GM21529 (cell line): ENCODE data around the gene COQ9.
A peak's percentile ranks its signal among the peaks of the same experiment; 100 is the strongest.
"Not testable (repeated sequence)": the region's sequence is repeated elsewhere in the genome, so short reads cannot be mapped to it uniquely, and the experiment has no call there.

ENCODE experiments used
- ATAC-seq: cut with Tn5 transposase; IDR thresholded peaks from one replicate; pipeline ENCODE4 v1.9.1; 2021; ENCODE audit not compliant: unreplicated experiment

COQ9 gene, protein sequence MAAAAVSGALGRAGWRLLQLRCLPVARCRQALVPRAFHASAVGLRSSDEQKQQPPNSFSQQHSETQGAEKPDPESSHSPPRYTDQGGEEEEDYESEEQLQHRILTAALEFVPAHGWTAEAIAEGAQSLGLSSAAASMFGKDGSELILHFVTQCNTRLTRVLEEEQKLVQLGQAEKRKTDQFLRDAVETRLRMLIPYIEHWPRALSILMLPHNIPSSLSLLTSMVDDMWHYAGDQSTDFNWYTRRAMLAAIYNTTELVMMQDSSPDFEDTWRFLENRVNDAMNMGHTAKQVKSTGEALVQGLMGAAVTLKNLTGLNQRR

DNA sequence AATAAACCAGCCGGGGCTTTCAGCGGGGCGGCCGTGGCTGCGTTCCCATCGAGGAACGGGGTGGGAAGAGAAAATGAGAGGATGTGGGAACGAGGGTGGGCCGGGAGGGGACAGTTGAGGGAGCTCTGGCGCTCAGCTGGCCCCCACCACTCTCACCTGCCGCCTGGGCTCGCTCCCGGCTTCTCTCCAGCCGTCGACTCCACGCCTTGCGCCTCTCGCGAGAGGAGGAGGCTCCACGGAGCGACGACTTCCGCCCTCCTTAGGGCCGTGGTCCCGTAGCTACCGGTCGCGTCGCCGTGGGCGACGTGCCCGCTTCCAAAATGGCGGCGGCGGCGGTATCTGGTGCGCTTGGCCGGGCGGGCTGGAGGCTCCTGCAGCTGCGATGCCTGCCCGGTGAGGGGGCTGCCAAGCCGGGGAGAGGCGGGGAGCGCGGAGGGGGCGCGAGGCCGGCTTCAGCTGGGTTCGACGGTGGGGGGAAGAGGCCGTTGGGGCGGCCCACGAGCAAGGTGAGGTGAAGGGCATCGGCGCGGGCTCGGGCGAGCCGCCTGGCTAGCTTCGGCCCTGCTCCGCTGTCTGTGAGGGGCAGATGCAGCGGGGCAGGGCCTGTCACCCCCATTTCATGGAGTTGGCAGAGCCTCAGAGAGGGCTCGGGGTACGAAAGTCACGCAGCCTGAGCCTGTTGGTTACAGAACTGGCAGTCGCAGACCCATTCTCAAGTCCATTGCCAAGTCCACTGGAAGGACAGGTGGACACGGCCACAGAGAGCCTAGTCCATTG lies at the start of gene COQ9, which contains the start of gene CIAPIN1:
TSS of gene COQ9 (plus strand) at position 294 of the 777 bp plus-strand sequence. CDS start at position 321, 27 bp downstream.
TSS of gene CIAPIN1 (minus strand) at position 200 of the 777 bp plus-strand sequence. CDS start 6,457 bp downstream, outside the sequence.
- peak; percentile 98 for ATAC-seq

GRCh38 chr16:57397493-57397892 lies 49.8 kb upstream of the COQ9 start:
- not testable (repeated sequence) for ATAC-seq

DNA sequence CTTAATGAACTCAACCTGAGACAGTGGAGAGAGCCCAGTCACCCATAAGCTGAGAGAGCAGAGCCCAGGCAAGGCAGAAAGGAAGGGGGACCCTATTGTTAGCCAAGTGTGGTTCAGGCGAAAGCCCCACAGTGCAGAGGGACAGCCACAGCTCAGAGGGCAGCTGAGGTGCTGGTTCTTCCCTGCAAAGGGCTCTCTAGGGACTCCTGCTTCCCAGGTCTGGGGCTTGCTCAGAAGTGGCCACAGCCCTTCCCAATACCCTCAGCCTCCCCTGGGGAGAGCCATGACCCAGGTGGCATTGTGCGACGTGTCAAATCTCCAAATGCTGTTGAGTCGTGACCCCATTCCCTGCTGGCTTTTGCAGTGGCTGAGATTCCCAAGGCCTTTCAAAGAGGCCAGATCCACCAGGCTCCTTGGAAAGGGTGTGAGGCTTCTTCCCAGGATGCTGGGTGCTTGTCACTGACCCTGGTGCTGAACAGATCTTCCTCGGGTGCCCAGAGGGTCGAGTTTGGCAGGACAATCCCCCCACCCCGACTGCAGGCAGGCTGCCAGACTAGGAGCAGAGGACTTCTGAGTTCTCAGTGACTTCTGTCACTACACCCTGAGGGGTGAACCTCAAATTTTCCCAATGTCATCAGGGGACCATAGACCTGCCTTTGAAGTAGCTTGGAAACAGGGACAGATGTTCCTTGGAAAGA lies 45.2 kb upstream of the COQ9 start:
- ATAC-seq: no peak

DNA sequence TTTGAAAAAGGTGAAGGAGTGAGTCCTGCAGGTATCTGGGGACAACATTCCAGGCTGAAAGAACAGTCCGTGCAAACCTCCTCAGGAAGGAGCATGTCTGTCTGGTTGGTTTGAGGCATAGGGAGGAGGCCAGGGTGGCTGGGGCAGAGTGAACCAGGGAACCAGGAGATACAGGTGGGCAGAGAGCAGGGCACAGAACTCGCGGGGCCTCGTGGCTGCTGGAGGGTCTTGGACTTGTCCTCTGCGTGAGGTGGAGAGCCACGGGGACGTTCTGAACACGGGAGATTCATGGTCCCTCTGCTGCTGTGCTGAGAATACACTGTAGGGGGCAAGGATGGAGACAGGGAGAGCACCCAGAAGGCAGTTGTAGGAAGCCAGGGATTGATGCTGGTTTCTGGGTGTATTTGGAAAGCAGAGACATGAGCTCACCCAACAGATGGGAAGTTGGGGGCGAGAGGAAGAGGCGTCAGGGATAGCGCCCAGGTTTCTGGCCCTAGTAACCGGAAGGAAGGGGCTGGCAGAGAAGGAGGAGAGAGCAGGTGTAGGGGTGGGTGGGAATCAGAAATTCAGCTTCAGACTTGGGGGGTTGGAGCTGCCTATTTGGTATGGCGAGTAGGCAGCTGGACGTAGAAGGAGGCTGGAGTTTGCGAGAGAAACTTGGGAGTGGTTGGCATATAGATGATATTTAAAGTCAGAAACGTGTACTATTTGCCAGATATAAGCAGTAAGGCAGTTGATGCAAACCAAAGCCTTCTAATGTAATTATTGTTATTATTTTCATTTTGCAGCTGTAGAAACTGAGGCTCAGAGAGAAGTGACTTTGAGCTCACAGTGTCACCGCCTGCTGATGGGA lies 43.1 kb upstream of the COQ9 start, which contains the start of gene CCL17:
TSS of gene CCL17 (plus strand) at position 803 of the 853 bp plus-strand sequence. CDS start 9,166 bp downstream, outside the sequence.
- no peak for ATAC-seq

- ATAC-seq: no peak
These were observed 42.2 kb upstream of the COQ9 start for GRCh38 chr16:57405097-57405496.

GRCh38 chr16:57406881-57407280 lies 40.4 kb upstream of the COQ9 start:
- no peak for ATAC-seq

DNA sequence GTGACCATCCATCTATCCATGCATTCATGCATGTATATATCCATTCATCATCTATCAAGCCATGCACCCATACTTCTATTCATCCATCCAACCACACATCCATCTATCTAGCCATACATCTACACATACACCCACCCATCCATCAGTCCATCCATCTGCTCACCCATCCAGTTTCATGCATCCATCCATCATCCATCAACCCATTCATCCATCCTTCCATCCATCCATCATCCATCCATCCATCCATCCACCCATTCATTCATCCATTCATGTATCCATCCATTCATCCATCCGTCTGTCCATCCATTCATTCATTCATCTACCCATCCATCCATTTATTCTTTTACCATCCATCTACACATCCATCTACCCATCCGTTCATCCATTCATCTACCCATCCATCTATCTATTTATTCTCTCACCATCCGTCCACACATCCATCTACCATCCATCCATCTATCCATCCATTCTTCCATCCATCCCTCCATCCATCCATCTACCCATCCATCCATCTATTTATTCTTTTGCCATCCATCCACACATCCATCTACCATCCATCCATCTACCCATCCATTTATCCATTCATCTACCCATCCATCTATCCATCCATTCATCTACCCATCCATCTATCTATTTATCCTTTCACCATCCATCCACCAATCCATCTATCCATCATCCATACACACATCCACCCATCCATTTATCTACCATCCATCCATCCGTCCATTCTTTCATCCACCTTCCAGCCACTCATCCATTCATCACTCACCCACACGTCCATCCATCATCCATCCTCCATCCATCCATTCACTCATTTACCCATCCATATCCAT lies 39.5 kb upstream of the COQ9 start:
- ATAC-seq: no peak

GRCh38 chr16:57409065-57409464 lies 38.2 kb upstream of the COQ9 start:
- ATAC-seq: no peak

GRCh38 chr16:57409870-57410587 lies 37.2 kb upstream of the COQ9 start:
- ATAC-seq: no peak

- no peak for ATAC-seq
These were observed 35.8 kb upstream of the COQ9 start for GRCh38 chr16:57411362-57411976.

DNA sequence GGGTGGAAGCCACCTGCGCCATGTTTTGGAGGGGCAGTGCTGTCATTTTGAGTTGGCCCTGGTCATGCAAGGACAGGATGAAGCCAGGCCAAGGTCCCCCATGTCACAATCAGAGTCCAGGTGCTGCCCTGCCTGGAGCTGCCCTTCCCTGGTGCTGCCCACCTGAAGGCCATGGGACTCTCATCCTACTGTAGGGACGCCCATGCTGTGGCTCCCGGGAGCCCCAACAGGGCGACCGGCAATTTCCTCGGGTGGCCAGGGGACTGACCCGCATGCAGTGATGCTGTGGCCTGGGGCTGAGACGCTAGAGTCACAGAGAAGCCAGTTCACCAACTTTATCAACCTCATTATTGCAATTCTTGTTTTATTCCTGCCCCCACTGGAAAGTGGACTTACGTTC lies 34.7 kb upstream of the COQ9 start:
- ATAC-seq: no peak

DNA sequence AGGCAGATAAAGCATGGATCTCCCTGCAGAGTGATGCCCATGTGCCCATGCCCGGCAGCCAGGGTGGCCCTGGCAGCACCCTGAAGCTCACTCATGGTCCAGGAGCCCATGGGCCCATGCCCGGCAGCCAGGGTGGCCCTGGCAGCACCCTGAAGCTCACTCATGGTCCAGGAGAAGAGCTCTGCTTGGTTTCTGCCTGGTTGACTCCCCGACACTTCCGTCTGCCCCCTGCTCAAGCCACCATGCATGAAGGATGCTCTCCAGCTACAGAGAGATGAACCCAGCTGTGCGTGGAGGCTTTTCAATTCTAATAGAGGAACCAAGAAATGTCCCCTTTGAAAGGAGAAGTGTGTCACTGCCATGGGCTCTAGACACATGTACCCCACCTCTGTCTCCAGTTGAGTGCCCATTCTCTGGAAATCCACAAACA lies 34.0 kb upstream of the COQ9 start:
- peak; percentile 82 for ATAC-seq

GRCh38 chr16:57413733-57414132 lies 33.5 kb upstream of the COQ9 start:
- no peak for ATAC-seq

DNA sequence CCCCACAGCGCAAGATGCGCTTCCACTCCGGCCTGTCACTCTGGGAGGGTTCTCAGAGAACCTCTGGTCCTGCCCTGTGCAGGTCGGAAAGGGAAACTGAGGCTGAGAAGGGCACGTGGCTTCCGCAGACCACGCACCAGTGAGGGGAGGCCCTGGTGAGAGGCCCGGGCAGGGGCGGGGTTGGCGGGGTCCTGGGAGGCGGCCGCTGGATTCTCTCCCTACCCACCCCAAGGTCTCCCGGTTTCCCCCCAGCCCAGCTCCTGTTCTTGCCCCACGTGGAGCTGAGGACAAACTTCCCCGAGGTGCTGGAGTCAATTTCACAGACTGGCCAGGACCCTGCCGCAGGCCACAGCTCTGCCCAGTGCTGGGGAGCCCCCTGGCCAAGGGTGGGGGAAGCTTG lies 31.2 kb upstream of the COQ9 start:
- ATAC-seq: no peak

DNA sequence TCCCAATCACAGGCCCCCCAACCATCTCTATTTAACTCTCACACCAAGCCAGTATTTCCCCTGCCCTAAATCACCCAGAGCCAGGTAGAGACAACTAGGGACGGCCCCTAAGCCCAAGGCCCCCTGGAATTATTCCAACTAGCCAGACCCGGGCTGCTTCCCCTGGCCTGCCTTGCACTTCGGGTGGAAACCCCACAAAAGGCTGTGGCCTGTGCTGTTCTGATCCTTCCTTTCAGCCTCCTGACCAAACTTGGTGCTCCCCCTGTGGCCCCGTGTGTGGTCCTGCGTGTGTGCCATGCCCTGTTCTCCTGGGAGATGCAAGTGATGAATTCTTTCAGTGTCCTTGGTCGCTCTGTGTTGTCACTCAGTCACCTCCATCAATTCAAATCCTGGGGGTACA lies 27.8 kb upstream of the COQ9 start:
- ATAC-seq: no peak

DNA sequence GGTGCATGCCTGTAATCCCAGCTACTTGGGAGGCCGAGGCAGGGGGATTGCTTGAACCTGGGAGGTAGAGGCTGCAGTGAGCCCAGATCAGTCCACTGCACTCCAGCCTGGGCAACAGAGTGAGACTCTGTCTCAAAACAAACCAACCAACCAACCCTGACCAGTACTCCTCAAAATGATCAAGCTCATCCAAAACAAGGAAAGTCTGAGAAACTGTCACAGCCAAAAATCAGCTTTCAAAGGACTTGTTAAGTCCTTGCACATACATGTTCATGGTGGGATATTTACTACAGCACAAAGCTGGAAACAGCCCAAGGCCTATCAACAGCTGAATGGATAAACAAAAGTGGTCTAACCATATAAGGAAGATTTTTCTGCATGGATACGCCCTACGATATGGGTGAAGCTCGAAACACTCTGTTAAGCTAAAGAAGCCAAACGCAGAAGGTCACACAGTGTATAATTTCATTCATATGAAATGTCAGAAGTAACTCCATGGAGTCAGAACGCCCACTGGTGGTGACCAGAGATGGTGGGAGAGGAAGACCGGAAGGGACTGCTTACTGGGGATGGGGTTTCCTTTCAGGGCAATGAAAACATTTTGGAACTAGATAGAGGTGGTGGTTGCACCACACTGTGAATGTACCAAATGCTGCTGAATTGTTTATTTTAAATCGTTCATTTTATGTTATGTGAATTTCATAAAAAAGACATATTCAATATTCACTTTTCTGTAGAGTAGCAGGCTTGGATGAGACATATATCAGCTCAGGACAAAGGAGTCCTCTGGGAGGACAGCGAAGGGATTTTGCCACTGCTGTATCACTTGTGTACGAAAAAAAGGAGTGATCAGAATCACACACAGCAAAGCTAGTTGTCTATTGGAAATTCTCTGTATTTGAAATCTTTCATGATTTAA lies 25.0 kb upstream of the COQ9 start:
- no peak for ATAC-seq

DNA sequence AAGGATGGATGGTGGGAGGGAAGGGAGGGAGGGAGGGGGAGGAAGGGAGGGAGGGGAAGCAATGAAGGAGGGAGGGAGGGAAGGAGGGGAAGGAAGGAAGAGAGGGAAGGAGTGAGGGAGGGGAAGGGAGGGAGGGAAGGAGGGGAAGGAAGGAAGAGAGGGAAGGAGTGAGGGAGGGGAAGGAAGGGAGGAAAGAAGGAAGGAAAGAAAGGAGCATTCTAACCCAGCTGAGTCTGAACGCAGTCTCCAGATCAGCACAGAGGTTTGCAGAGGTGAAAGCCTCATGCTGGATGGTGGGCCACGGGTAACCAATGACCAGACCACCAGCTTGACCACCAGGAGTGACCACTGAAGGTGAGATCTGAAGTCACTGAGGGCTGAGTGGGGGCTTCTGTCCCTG lies 24.1 kb upstream of the COQ9 start:
- ATAC-seq: no peak
